Retinal pigment epithelial cell (primary cell): ENCODE results near the gene MARCKSL1.

Experiments
- DNase-seq: peaks from one replicate; pipeline ENCODE4 v3.0.0-alpha.2; 2010; ENCODE audit warnings: low read depth
- H3K4me3 ChIP-seq: 2 replicates; pipeline ENCODE4 v1.5.1; 2011; ENCODE audit warnings: mild to moderate bottlenecking, low read length, control low read depth, moderate library complexity
- CTCF ChIP-seq: conservative IDR thresholded peaks from 2 replicates; pipeline ENCODE4 v1.5.1; 2011; ENCODE audit warnings: low read depth, low read length, control low read depth, inconsistent platforms

The MARCKSL1 gene

GRCh38 chr1:32336963-32337675, 1.1 kb upstream of the MARCKSL1 start:
- no peak for DNase-seq
- H3K4me3 ChIP-seq = no peak overlapping the region

GRCh38 chr1:32336591-32336932, 529 bp upstream of the MARCKSL1 start:
- peak overlapping the region; percentile 32 for H3K4me3 ChIP-seq

More at GRCh38 chr1:32336963-32337675, 1.1 kb upstream of the MARCKSL1 start:
- no peak for TF ChIP-seq CTCF

GRCh38 chr1:32335535-32335789, 571 bp downstream of the MARCKSL1 start:
- no peak for DNase-seq
- no peak for TF ChIP-seq CTCF
- peak overlapping the region; percentile 84 for H3K4me3 ChIP-seq

More at GRCh38 chr1:32336591-32336932, 529 bp upstream of the MARCKSL1 start:
- DNase-seq = no peak
- no peak for TF ChIP-seq CTCF

- H3K4me3 ChIP-seq = peak overlapping the region; percentile 84
- DNase-seq = no peak
- peak; percentile 67 for TF ChIP-seq CTCF
Measured at GRCh38 chr1:32334864-32335534, 1.0 kb downstream of the MARCKSL1 start.

- TF ChIP-seq CTCF = no peak
- peak overlapping the region; percentile 84 for H3K4me3 ChIP-seq
- DNase-seq = no peak
Measured at GRCh38 chr1:32334274-32334861, 1.7 kb downstream of the MARCKSL1 start.

- peak overlapping the region; percentile 84 for H3K4me3 ChIP-seq
- no peak for TF ChIP-seq CTCF
- no peak for DNase-seq
Measured at GRCh38 chr1:32333251-32333963, 2.6 kb downstream of the MARCKSL1 start.
